ENCODE results near the gene ERF. TPM values are rescaled to one million over a fixed set of nuclear protein-coding genes. Genes with fewer than 3 reads are reported as not detected.

The ERF gene
- total RNA-seq: 7.8 TPM

DNA sequence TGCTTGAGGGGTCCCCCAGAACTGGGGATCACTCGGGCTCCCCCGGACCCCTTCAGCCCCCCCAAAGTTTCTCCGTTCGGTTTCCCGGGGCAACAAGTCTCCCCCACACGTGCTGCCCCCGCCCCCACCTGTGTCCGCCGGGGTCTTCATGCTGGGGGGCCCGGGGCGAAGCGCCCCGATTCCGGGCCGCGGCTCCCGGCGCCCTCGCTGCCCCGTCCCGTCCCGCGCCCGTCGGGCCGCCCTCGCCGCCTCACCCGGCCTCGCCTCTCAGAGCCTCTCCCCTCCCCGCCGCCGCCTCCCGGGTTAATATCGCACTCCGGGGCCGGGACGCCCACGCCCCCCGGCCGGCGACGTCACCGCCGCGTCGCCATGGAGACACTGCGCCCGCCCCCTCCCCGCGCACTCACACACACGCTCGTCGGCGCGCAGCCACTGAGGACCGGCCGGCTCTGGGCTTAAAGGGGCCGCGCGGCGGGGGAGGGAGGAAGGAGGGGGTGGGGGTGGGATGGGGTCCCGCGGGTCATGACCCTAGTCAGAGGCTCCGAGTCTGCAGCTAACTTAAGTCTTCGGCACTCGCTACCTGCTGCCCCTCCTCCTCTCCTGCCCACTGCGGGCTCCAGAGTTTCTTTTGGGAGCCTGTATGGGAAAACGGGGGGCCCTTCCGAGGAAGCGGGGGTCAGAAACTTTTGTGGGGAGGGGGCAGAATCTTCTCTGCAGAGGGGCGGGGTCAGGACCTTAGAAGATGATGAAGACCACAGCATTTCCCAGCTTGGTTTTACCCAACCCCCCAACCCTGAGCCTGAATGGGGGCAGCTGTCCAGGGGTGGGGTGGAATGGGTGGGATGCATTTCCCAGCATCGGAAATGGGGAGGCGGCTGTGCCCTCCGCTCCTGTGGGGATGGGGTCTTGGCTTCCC is at the start of gene ERF:
ERF (minus strand) TSS at position 279 of the 916 bp plus-strand sequence; CDS start at position 150, 129 bp downstream.
- peak; percentile 90 for DNase-seq

- DNase-seq: no peak
Observed at GRCh38 chr19:42303876-42304275, 48.9 kb upstream of the ERF start.

DNA sequence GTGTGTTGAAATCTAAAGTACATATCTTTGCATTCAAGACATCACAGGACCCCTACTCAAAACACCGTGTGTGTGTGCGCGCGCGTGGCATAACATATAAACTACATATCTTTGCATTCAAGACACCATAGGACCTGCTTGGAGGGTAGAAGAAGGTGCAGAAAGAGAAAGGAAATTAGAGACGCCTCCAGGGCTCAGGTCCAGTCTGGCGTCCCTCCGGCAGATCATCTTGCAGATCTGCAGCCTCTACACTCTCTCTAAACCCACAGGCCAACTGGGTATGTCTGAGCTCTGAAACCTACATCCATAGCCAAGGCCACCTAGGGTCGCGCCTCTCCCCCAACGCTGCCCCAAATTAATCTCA is 48.2 kb upstream of the ERF start:
- DNase-seq: no peak

DNA sequence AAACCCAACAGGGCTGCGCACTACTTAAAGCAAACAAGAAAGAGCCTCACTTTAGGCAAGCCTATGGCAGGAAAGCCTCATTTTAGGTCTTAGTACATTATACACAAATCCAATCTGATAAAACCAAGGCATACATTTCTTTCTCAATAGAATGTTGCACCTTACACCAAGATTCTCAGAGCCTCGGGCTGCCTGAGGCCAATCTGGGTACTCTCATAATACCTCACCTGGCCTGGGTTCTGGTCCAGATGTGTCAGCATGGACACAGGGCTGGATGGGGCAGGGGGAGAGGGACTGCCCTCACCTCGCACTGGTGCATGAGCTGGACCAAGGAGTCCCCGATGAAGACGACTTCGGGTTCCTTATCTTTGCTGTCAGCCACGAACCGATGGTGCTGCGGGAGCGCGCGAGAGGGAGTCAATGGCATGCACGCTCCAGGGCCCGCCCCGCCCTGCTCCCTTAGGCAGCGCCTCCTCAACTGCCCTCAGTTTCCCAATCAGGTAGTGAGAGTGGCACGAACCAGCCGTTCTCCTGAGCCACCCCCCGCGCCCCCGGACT is 46.8 kb upstream of the ERF start, which contains the start of gene PRR19:
PRR19 (plus strand) TSS at position 487 of the 558 bp plus-strand sequence. CDS start 7,453 bp downstream, outside the sequence.
- no peak for DNase-seq

GRCh38 chr19:42297039-42297438 is 42.1 kb upstream of the ERF start:
- DNase-seq: no peak

DNA sequence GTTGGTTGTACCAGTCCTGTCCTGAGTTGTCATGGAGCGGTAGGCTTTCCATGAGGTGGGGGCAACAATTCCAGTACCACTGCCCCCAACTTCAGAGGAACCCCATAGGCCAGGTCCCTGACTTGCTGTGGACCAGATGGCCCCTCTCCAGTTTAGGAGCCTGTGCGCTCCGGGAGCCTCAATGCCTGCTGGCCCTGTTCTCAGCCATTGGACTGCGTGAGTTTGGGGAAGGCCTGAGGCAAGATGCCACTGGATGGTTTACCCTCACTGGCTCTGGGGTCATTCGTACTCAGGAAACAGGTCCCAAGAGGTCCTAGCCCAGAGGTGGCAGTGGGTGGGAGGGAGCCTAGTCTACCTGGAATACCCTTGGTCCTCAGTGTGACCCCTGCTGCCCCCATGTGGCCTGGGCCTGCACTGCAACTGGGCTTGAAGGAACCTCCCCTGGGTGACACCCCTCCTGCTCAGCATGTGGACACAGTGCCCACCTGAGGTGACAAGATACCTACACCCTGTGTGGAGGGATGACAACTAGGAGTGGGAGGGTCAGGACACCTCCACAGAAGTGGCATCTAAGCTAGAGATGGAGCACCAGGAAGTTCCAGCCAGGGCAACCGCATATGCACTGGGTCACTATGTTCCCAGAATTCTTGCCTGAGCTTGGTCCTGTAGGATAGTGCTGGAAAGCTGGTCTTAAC is 41.0 kb upstream of the ERF start:
- DNase-seq: peak; percentile 45

- no peak for DNase-seq
Observed at GRCh38 chr19:42295342-42295741, 40.4 kb upstream of the ERF start.

GRCh38 chr19:42294471-42295137 is 39.7 kb upstream of the ERF start:
- no peak for DNase-seq

- DNase-seq: no peak
Observed at GRCh38 chr19:42293948-42294347, 39.0 kb upstream of the ERF start.

- no peak for DNase-seq
Observed at GRCh38 chr19:42293540-42293939, 38.6 kb upstream of the ERF start.

- DNase-seq: no peak
Observed at GRCh38 chr19:42292963-42293362, 38.0 kb upstream of the ERF start.

- no peak for DNase-seq
Observed at GRCh38 chr19:42292042-42292960, 37.4 kb upstream of the ERF start.

DNA sequence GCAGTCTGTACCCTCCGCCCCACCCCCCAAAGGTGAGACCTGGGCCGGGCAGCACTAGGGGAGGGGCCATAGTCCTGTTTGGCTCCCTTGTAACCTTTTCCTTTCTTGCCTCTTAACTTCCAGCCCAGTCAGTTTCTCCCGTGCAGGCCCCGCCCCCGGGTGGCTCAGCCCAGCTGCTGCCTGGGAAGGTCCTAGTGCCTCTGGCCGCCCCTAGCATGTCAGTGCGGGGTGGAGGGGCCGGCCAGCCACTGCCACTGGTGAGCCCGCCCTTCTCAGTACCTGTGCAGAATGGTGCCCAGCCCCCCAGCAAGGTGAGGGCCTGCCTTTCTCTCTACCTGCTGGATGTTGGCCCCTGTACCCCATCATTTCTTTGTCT is 36.5 kb upstream of the ERF start:
- no peak for DNase-seq

DNA sequence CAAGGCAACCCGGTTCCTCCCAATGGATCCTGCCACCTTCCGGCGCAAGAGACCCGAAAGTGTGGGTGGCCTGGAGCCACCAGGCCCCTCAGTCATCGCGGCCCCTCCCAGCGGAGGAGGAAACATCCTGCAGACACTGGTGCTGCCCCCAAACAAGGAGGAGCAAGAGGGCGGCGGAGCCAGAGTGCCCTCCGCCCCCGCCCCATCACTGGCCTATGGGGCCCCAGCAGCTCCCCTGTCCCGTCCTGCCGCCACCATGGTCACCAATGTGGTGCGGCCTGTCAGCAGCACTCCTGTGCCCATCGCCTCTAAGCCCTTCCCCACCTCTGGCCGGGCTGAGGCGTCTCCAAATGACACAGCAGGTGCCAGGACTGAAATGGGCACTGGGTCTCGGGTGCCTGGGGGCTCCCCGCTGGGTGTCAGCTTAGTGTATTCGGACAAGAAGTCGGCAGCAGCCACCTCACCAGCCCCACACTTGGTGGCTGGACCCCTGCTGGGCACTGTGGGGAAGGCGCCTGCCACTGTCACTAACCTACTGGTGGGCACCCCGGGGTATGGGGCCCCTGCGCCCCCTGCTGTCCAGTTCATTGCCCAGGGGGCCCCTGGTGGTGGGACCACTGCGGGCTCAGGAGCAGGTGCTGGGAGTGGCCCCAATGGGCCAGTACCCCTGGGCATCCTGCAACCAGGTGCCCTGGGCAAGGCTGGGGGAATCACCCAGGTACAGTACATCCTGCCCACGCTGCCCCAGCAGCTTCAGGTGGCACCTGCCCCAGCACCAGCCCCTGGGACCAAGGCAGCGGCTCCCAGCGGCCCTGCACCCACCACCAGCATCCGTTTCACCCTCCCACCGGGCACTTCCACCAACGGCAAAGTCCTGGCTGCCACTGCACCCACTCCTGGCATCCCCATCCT is 35.9 kb upstream of the ERF start:
- DNase-seq: no peak

DNA sequence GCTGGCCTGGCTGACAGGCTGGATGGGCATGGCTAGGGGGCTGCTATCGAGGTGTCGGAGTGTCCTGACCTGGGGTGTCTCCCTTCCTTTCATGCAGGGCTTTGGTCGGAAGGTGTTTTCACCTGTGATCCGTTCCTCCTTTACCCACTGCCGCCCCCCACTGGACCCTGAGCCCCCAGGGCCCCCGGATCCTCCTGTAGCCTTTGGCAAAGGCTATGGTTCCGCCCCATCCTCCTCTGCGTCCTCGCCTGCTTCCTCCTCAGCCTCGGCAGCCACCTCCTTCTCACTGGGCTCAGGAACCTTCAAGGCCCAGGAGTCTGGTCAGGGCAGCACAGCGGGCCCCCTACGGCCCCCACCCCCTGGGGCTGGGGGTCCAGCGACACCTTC is 35.2 kb upstream of the ERF start:
- DNase-seq: no peak

GRCh38 chr19:42289556-42290041 is 34.7 kb upstream of the ERF start:
- DNase-seq: no peak

DNA sequence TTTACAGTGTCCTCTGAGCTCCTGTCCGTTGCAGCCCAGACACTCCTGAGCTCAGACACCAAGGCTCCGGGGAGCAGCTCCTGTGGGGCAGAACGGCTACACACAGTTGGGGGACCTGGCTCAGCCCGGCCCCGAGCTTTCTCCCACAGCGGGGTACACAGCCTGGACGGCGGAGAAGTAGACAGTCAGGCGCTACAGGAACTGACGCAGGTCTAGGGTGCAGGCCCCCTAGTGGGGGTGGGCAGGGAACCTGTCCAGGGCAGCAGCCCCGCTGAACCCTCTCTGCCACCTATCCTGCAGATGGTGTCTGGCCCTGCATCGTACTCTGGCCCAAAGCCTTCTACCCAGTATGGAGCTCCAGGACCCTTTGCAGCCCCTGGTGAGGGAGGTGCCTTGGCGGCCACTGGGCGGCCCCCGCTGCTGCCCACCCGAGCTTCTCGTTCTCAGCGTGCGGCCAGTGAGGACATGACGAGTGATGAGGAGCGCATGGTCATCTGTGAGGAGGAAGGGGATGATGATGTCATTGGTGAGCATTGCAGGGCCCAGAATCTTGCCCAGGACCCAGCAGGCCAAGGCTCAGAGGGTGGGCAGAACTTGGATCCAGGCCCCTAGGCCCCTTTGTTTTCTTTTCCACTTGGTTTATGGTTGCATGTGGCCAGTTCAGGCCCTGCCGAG is 34.1 kb upstream of the ERF start:
- no peak for DNase-seq

- DNase-seq: no peak
Observed at GRCh38 chr19:42288387-42288786, 33.5 kb upstream of the ERF start.

DNA sequence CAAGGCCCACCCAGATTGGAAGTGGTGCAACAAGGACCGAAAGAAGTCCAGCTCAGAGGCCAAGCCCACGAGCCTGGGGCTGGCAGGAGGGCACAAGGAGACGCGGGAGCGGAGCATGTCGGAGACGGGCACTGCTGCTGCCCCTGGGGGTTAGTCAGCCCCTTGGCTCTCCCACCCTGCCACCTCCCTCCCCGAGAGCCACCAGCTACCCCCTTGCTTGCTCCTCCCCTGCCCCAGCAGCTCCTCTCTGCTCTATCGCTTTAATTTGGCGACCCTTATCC is 32.8 kb upstream of the ERF start:
- DNase-seq: no peak
